GM12801 (cell line): ENCODE results near the gene NT5DC2.

Experiments used
- TF ChIP-seq, protein P1 (sequence below): IDR thresholded peaks from one replicate; pipeline ENCODE4 v1.5.1; 2011; ENCODE audit warnings: control low read depth; ENCODE audit not compliant: insufficient read length; ENCODE audit errors: extremely low read depth

The NT5DC2 gene

DNA sequence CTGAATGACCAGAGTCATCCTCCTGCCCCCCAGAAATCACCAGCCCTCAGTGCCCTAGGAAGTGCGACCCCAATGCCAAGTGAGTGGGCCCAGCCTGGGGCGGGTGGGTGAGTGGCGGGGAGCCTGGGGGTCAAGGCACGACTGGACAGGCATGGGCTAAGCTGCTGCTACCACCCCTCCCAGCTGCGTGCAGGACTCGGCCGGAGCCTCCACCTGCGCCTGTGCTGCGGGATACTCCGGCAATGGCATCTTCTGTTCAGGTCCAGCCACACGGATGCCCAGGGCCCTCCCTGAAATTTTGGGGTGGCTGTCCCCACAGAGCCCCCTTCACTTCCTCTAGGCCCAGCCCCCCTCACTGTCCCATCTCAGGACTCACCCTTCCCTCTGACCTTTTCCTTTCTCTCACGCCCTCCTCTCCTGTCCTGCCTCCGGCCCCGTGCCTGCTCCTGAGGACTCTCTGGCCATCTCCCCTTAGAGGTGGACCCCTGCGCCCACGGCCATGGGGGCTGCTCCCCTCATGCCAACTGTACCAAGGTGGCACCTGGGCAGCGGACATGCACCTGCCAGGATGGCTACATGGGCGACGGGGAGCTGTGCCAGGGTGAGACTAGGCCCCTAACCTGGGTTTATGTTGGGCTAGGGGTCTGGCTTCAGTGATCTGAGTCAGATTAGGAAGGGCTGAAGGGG, 17.0 kb downstream of the NT5DC2 start:
- TF ChIP-seq, protein P1, sequence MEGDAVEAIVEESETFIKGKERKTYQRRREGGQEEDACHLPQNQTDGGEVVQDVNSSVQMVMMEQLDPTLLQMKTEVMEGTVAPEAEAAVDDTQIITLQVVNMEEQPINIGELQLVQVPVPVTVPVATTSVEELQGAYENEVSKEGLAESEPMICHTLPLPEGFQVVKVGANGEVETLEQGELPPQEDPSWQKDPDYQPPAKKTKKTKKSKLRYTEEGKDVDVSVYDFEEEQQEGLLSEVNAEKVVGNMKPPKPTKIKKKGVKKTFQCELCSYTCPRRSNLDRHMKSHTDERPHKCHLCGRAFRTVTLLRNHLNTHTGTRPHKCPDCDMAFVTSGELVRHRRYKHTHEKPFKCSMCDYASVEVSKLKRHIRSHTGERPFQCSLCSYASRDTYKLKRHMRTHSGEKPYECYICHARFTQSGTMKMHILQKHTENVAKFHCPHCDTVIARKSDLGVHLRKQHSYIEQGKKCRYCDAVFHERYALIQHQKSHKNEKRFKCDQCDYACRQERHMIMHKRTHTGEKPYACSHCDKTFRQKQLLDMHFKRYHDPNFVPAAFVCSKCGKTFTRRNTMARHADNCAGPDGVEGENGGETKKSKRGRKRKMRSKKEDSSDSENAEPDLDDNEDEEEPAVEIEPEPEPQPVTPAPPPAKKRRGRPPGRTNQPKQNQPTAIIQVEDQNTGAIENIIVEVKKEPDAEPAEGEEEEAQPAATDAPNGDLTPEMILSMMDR, result no peak

DNA sequence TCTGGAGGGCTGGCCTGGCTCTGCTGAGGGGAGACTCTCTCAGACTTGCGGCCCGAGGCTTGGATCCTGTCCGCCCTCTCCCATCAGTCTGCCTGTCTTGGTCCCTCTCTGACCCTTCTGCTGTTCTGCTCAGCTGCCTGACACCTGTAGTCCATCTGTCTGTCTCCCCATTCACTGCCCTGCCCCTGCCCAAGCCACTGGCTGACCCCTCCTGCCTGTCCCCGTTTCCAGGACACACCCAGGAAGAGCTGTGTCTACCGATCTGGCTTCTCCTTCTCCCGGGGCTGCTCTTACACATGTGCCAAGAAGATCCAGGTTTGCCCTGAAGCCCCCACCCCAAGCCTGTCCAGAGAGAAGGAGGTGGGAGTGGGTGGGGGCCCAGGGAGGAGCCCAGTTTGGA, 18.5 kb downstream of the NT5DC2 start:
- TF ChIP-seq, protein P1, result no peak

DNA sequence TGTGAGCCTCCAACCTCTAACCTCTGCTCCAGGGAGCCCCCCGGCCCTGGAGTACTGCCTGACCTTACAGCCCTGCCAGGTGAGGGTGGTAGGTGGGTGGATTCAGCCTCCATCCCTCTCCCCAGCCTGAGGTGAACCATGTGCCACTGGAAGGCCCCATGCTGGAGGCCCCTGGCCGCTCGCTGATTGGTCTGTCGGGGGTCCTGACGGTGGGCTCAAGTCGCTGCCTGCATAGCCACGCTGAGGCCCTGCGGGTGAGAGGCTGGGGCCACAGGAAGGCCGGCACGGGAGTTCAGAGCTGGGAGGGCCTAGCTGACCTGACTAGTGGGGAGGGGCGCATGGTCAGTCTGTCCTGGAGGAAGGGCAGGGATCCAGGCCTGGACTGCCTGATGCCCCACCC, 19.1 kb downstream of the NT5DC2 start:
- TF ChIP-seq, protein P1, result no peak

DNA sequence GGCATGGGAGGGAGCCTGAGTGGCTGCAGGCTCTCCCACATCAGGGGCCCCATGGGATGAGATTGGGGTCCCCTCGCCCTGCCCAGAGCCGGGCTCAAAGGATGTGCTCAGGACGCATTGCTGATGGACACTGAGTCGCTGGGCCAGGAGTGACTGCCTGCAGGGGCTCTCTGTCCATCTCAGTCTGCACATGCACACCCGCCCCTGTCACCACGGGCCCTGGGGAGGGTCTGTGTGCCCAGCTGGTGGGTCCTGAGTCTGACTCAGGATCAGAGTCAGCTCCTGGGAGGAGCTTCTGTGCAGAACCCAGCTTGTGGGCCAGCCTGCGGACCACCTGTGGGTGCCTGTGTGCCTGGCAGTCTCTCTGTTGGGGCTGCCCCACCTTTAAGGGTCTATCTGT, 20.4 kb downstream of the NT5DC2 start:
- TF ChIP-seq, protein P1, result no peak

DNA sequence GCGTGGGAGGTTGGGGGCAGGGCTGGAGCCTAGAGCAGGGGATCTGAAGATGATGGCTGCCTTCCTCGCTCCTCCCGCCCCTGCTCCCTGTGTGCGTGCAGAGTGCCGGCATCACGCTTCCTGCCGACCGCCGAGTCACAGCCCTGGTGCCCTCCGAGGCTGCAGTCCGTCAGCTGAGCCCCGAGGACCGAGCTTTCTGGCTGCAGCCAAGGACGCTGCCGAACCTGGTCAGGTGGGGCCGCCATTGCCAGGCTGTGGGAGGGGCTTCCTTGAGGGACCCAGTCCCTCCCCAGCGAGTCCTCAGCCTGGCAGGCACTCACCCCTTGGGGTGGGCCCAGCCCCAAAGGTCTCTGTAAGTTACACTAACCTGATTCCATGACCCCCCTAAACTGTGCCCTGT, 20.9 kb downstream of the NT5DC2 start:
- TF ChIP-seq, protein P1, result no peak

DNA sequence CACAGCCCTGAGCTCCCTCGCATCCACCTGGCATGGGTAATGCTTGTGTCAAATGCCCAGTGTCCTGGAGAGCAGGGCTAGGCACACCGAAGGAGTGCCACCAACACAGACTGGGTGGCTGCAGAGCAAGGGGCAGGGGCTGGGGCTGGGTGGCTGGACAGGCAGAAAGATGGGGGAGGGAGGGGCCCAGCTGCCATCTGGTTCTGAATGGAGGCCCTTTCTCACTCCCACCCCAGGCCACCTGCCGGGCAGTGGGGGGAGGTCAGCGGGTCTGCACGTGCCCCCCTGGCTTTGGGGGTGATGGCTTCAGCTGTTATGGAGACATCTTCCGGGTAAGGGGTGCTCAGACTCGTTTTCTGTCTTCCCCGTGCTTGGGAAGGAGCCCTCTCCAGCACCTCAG, 21.6 kb downstream of the NT5DC2 start:
- TF ChIP-seq, protein P1, result no peak

DNA sequence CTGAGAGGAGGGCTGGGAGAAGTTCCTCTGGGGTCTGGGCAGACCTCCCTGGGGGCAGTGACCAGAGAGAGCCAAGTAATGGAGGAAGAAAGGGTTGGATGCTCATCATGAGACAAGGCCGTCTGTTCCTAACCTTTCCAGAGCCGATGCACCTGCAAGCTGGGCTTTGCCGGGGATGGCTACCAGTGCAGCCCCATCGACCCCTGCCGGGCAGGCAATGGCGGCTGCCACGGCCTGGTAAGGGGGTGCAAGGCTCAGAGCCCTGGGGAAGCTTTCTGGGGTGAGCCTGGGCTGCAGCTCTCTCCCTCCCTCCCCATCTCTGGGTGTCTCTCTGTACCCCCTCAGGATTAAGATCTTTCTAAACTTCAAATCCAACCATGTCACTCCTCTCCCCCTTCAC, 22.1 kb downstream of the NT5DC2 start:
- TF ChIP-seq, protein P1, result no peak
